Kidney glomerular epithelial cell (primary cell): ENCODE data around the gene SDHA.
"Not testable (repeated sequence)": the region's sequence is repeated elsewhere in the genome, so short reads cannot be mapped to it uniquely, and the experiment has no call there.

Source experiments
- DNase-seq: peaks from one replicate; lab custom pipeline; 2025; lab: John Stamatoyannopoulos, UW

The SDHA gene

GRCh38 chr5:186091-187041 is 31.8 kb upstream of the SDHA start:
- DNase-seq: no peak

- DNase-seq: no peak
These were observed 31.1 kb upstream of the SDHA start for GRCh38 chr5:187042-187431.

- no peak for DNase-seq
These were observed 30.3 kb upstream of the SDHA start for GRCh38 chr5:187617-188451.

- DNase-seq: peak; percentile 69
These were observed 29.3 kb upstream of the SDHA start for GRCh38 chr5:188488-189481.

- no peak for DNase-seq
These were observed 28.6 kb upstream of the SDHA start for GRCh38 chr5:189486-189885.

- no peak for DNase-seq
These were observed 28.1 kb upstream of the SDHA start for GRCh38 chr5:189976-190365.

GRCh38 chr5:190366-191035 is 27.6 kb upstream of the SDHA start:
- no peak for DNase-seq

- DNase-seq: no peak
These were observed 26.8 kb upstream of the SDHA start, which contains the start of gene LRRC14B for GRCh38 chr5:191036-191948. Gene LRRC14B (plus strand): TSS chr5:191495. CDS start chr5:191539, 44 bp downstream.

- DNase-seq: no peak
These were observed 26.0 kb upstream of the SDHA start for GRCh38 chr5:191949-192690.

- DNase-seq: no peak
These were observed 25.5 kb upstream of the SDHA start for GRCh38 chr5:192691-192969.

- DNase-seq: no peak
These were observed 24.9 kb upstream of the SDHA start for GRCh38 chr5:192970-193831.

GRCh38 chr5:194102-194501 is 24.0 kb upstream of the SDHA start:
- DNase-seq: no peak

GRCh38 chr5:194603-195209 is 23.4 kb upstream of the SDHA start:
- no peak for DNase-seq

- no peak for DNase-seq
These were observed 22.5 kb upstream of the SDHA start for GRCh38 chr5:195401-196160.

GRCh38 chr5:196350-196749 is 21.8 kb upstream of the SDHA start:
- no peak for DNase-seq

- DNase-seq: not testable (repeated sequence)
These were observed 21.1 kb upstream of the SDHA start for GRCh38 chr5:197031-197430.

- no peak for DNase-seq
These were observed 20.1 kb upstream of the SDHA start for GRCh38 chr5:197892-198489.
